Activated CD4-positive, alpha-beta T cell treated with anti-CD3 and anti-CD28 coated beads, Interleukin-2, amount 10 ng/mL, durations not matched to agents 24 days and 14 days (primary cell): ENCODE data around the gene DNAAF8. TPM values are rescaled to one million over a fixed set of nuclear protein-coding genes. Genes with fewer than 3 reads are reported as not detected.

Experiments used
- DNase-seq: peaks from one replicate; pipeline ENCODE4 v3.0.0; 2022
- H3K27ac Mint-ChIP-seq: one replicate; pipeline ENCODE4 v1.8.0; 2022; ENCODE audit warnings: mild to moderate bottlenecking, mixed read lengths
- H3K27me3 Mint-ChIP-seq: one replicate; pipeline ENCODE4 v1.8.0; 2022; ENCODE audit warnings: mixed read lengths
- H3K36me3 Mint-ChIP-seq: one replicate; pipeline ENCODE4 v1.8.0; 2022; ENCODE audit warnings: low read depth, mild to moderate bottlenecking, mixed read lengths
- H3K4me1 Mint-ChIP-seq: one replicate; pipeline ENCODE4 v1.8.0; 2021; ENCODE audit warnings: mixed read lengths
- H3K4me3 Mint-ChIP-seq: one replicate; pipeline ENCODE4 v1.8.0; 2022; ENCODE audit warnings: mild to moderate bottlenecking, moderate library complexity, mixed read lengths
- H3K9me3 Mint-ChIP-seq: one replicate; pipeline ENCODE4 v1.8.0; 2021; ENCODE audit warnings: mixed read lengths
- intact Hi-C: fragments of 100-400 bp; cut with micrococcal nuclease; formaldehyde crosslinking; loops from one replicate; pipeline ENCODE4 v1.15.1; 2023
- total RNA-seq: library from RNA; stranded (reverse); gene quantifications from 2 replicates; pipeline ENCODE4 v1.2.3, GENCODE V29; 2022

DNAAF8 gene
- total RNA-seq, 1 donor from 2014 or later: not detected

- Mint-ChIP-seq H3K4me1 (peaks cover 5% of the 10 kb centered on the region), H3K9me3 (no peaks in the 10 kb centered on the region)
Measured at GRCh38 chr16:4795828-4796572, 61.7 kb downstream of the DNAAF8 start.

GRCh38 chr16:4796982-4797804 lies 62.9 kb downstream of the DNAAF8 start:
- Mint-ChIP-seq H3K4me3 (no peak overlapping the region), H3K36me3 (no peaks in the 10 kb centered on the region), H3K27me3 (no peaks in the 10 kb centered on the region), H3K9me3 (no peaks in the 10 kb centered on the region), H3K27ac (no peak overlapping the region), H3K4me1 (peaks cover 2% of the 10 kb centered on the region)
- DNase-seq: no peak
- intact Hi-C loops: no loop called here

More at GRCh38 chr16:4795828-4796572, 61.7 kb downstream of the DNAAF8 start:
- Mint-ChIP-seq H3K27ac (no peak overlapping the region), H3K27me3 (peaks cover 1% of the 10 kb centered on the region), H3K36me3 (no peaks in the 10 kb centered on the region), H3K4me3 (no peak overlapping the region)
- DNase-seq: no peak
- intact Hi-C loops: no loop called here

- Mint-ChIP-seq H3K4me1 (peaks cover 2% of the 10 kb centered on the region), H3K27me3 (no peaks in the 10 kb centered on the region), H3K36me3 (no peaks in the 10 kb centered on the region), H3K27ac (no peak overlapping the region), H3K4me3 (no peak overlapping the region), H3K9me3 (no peaks in the 10 kb centered on the region)
- intact Hi-C loops: no loop called here
- DNase-seq: no peak
Measured at GRCh38 chr16:4797805-4798252, 63.5 kb downstream of the DNAAF8 start.

- Mint-ChIP-seq H3K36me3 (no peaks in the 10 kb centered on the region), H3K9me3 (no peaks in the 10 kb centered on the region), H3K27ac (no peak overlapping the region), H3K27me3 (no peaks in the 10 kb centered on the region), H3K4me3 (no peak overlapping the region), H3K4me1 (peaks cover 3% of the 10 kb centered on the region)
- intact Hi-C loops: no loop called here
- no peak for DNase-seq
Measured at GRCh38 chr16:4798456-4798855, 64.1 kb downstream of the DNAAF8 start.

Other genes starting within 250 kb of the DNAAF8 start
- 49.4 and 55.2 TPM in 2 replicates for gene CDIP1, start 195.8 kb upstream of the DNAAF8 start, total RNA-seq
- not detected in 2 replicates for gene C16orf96, start 178.2 kb upstream of the DNAAF8 start, total RNA-seq
- 17.2 and 20.5 TPM in 2 replicates for gene UBALD1, start 119.6 kb upstream of the DNAAF8 start, total RNA-seq
- gene MGRN1, start 109.7 kb upstream of the DNAAF8 start, total RNA-seq: 103 and 108 TPM in 2 replicates
- 35.4 and 36.1 TPM in 2 replicates for gene NUDT16L1, start 41.0 kb upstream of the DNAAF8 start, total RNA-seq
- 21.8 and 22.3 TPM in 2 replicates for gene ANKS3, start 266 bp upstream of the DNAAF8 start, total RNA-seq
- gene ZNF500, start 32.6 kb downstream of the DNAAF8 start, total RNA-seq: 15.0 and 16.1 TPM in 2 replicates
- not detected in 2 replicates for gene SEPTIN12, start 53.8 kb downstream of the DNAAF8 start, total RNA-seq
- gene SMIM22, start 60.8 kb downstream of the DNAAF8 start, total RNA-seq: not detected in 2 replicates
- 3.8 and 4.4 TPM in 2 replicates for gene ROGDI, start 68.1 kb downstream of the DNAAF8 start, total RNA-seq
- 109 and 119 TPM in 2 replicates for gene GLYR1, start 112.8 kb downstream of the DNAAF8 start, total RNA-seq
- gene UBN1, start 112.9 kb downstream of the DNAAF8 start, total RNA-seq: 36.5 and 36.9 TPM in 2 replicates
- gene PPL, start 202.6 kb downstream of the DNAAF8 start, total RNA-seq: not detected in 2 replicates
- not detected in 2 replicates for gene SEC14L5, start 223.8 kb downstream of the DNAAF8 start, total RNA-seq